Stimulated activated CD4-positive, alpha-beta T cell treated with anti-CD3 and anti-CD28 coated beads, Interleukin-2, amount 100 ng/mL, for 24 hours (primary cell): ENCODE results near the gene ANKRD50.

Experiments used
- DNase-seq, 2 donors: peaks; one replicate each; pipeline ENCODE4 v3.0.0-alpha.2; 2020

Gene ANKRD50

DNA sequence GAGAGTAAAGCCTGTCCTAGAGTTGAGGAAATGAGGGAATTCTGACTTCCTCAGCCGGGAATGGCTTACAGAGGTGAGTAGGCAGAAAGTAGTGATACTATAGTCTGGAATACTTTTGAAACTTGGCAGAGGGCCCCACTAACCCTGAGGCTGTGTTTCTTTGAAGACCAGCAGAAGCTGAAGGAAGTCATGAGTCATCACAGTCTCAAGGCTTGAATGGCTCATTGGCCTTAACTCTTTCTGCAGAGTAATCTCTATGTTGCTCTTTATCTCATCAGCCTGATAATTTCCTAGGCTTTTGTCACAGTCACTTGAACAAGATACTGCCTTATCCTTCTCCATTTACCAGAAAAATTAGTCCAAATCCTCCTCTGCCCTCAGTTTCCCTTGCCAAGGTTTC, 80.8 kb downstream of the ANKRD50 start:
- DNase-seq: no peak

DNA sequence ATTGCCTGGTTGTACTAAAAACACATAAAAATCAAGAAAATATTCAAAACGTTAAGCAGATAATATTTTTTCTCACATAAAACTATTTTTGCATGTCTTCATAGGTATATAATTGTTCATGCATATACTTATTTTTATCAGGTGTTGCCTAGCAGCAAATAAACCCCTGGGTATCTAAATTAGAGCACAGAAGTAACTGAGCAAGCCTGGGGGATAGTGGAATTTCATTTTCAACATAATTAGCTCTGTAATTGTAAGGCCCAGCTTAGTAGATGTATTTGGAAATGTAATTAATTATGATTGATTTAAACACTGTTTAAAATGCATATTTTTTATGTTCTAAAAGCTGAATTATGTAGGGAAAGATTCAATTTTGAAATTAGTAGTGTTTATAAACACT, 82.9 kb downstream of the ANKRD50 start:
- no peak for DNase-seq
